C4-2B (cell line): Measurements from ENCODE around the gene HDX.
"Not testable (repeated sequence)": the region's sequence is repeated elsewhere in the genome, so short reads cannot be mapped to it uniquely, and the experiment has no call there.

ENCODE experiments used
- CTCF ChIP-seq: fragments of 450-650 bp; conservative IDR thresholded peaks from 2 replicates; pipeline ENCODE4 v1.5.1; 2017; ENCODE audit warnings: mild to moderate bottlenecking
- ZFX ChIP-seq: fragments of 450-650 bp; IDR thresholded peaks from 2 replicates; pipeline ENCODE4 v1.6.1; 2017

DNA sequence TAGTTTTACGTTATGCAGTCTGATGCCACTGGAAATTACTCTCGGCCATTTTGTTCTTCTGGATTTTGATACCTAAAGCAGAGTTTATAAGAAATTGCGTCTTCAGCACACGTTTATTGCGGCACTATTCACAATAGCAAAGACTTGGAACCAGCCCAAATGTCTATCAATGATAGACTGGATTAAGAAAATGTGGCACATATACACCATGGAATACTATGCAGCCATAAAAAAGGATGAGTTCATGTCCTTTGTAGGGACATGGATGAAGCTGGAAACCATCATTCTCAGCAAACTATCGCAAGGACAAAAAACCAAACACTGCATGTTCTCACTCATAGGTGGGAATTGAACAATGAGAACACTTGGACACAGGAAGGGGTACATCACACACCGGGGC is 35.4 kb upstream of the HDX start:
- TF ChIP-seq CTCF, ZFX: not testable (repeated sequence)
